HG02981 (cell line): Measurements from ENCODE around the gene HSPBP1.

Experiments used
- ATAC-seq: cut with Tn5 transposase; IDR thresholded peaks from one replicate; pipeline ENCODE4 v1.9.1; 2021; ENCODE audit warnings: mild to moderate bottlenecking, moderate library complexity; ENCODE audit not compliant: unreplicated experiment

The HSPBP1 gene

GRCh38 chr19:55223291-55224037 is 56.4 kb downstream of the HSPBP1 start:
- no peak for ATAC-seq

GRCh38 chr19:55220525-55220924 is 59.4 kb downstream of the HSPBP1 start:
- ATAC-seq, result no peak

GRCh38 chr19:55216461-55217198 is 63.3 kb downstream of the HSPBP1 start:
- no peak for ATAC-seq

- no peak for ATAC-seq
Observed at GRCh38 chr19:55213547-55213946, 66.4 kb downstream of the HSPBP1 start.

GRCh38 chr19:55212447-55212846 is 67.5 kb downstream of the HSPBP1 start:
- ATAC-seq, result no peak
